Stimulated activated CD4-positive, alpha-beta T cell treated with anti-CD3 and anti-CD28 coated beads, Interleukin-1b, Interleukin-23, amount 100 ng/mL, for 4 hours (primary cell): Measurements from ENCODE around the gene SEC14L3.
"Not testable (repeated sequence)": the region's sequence is repeated elsewhere in the genome, so short reads cannot be mapped to it uniquely, and the experiment has no call there.

Experiments used
- DNase-seq, 2 donors: peaks; one replicate each; pipeline ENCODE4 v3.0.0-alpha.2; 2020; ENCODE audit warnings: low read depth in 2 of 2

Gene SEC14L3

DNA sequence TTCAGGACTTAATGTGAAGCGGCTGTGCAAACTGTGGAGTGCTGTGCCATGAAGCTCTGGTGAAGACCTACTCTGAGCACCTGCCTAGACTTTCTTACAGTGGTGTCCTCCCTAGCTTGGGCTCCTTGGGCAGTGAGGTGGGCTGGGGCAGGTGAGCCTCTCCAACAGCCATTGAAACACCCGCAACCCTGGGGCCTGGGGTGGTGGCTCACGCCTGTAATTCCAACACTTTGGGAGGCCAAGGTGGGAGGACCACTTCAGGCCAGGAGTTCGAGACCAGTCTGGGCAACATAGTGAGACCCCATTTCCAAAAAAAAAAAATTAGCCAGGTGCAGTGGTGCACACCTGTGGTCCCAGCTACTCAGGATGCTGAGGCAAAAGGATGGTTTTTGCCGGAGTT, 14.3 kb upstream of the SEC14L3 start:
- no peak for DNase-seq

DNA sequence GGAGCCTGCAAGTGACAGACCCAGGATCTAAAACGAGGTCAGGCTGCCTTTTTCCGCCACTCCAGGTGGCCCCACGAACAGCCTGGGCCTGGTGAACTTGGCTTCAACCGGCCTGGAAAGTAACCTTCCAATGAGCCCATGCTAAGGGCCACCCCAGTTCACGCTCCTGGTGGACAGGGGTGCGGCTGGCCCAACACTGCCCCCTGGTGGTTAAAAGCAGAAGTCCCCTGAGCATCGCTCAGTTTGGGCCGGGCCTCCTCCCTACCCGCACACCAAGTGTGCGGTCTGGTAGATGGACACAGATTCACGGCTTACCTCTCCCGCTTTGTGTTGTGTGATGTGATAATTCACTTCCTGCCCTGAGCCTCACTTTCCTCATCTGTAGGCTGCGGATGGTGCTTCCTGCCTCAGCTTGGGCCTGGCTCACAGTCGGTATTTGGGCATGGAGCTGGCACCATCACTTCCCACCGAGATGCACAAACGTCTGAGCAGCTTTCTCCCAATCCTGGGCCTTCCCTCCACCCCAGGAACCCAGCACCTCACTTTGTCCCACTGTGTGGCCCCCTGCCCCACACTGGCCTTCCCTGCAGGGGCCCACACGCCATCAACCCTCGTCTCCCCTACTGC, 13.7 kb upstream of the SEC14L3 start:
- DNase-seq: peak; percentile 67 to 75

DNA sequence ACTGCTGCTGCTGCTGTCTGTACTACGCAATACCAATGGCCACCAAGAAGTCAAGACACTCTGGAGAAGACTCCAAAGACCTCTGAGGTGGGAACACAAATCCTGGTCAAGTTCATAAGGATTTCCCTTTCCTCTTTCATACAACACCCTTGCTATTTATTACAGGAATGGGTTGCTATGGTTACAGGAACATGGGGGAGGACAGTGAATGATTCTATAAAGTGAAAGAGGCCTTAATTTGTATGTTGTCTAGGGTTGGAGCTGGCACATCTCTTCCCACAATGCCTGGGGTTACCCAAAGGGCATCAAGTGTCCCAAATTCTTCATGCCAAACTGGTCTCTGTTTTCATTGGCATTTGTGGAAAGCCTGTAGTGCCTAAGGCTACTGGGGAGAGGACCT, 11.4 kb upstream of the SEC14L3 start:
- no peak for DNase-seq

DNA sequence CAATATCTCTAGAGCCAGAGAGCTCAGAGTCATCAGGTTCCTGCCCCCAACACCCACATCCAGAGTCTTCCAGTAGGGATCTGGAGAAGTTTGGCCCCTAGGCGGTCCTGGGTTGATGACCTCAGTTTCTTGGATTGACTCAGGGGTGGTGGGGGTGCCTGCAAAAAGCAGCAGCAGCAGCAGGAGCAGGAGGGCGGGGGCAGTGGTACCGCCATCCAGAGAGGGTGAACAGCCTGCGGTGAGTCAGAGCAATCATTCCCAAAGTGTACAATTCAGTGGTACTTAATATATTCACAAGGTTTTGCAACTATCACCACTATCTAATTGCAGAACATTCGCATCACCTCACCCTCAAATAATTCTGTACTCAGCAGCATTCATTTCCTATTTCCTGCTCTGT, 9.9 kb upstream of the SEC14L3 start:
- DNase-seq: no peak

DNA sequence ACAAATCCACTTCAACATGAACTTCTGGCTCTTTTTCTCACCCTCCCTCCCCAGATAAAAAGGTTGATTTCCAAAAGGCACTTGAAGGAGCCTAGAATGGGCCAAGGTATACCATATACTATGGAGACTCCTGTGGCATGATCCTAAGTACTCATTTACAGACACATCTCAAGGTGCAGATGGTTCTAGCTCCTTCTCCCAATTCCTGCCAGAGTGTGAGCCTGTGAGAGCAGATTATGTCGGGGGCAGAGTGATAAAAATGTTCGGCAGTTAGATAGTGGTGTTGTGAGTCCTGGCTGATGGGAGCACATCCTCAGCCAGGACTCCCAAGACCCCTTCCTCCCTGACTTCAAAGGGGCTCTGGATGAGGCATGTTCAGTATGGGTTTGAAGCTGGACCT, 8.2 kb upstream of the SEC14L3 start:
- no peak for DNase-seq

DNA sequence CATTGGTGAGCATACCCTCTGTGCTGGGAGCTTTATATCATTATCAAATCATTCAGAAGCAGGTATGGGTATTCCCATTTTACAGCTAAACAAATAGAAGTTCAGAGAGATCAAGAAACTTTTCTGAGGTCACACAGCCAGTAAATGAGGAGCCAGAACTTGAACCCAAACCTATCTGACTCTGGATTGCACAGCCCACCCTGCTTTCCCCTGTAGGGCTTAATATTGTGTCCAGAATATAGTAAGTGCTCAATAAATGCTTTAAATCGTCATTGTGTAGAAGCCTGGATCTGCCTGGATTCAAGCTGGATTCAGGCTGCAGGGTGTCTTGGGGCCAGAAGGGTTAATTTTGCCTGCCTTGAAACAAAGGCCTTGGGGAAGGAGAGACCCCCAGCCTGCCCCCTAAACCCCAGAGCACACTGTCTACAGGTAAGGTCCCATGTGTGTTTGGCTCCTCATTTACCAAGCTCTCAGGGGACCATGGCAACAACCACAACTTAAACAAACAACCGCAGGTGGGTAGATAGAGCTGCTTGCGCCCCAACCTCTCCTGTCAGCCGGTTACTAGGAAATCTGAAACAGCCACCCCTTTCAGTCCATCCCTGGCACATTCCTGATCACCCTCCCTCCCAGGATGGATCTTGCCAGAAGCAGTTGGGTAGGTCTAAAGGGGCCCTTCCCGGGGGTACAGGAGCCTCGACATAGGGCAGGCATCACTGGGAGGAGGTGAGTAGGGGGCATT, 3.0 kb upstream of the SEC14L3 start:
- DNase-seq: no peak

DNA sequence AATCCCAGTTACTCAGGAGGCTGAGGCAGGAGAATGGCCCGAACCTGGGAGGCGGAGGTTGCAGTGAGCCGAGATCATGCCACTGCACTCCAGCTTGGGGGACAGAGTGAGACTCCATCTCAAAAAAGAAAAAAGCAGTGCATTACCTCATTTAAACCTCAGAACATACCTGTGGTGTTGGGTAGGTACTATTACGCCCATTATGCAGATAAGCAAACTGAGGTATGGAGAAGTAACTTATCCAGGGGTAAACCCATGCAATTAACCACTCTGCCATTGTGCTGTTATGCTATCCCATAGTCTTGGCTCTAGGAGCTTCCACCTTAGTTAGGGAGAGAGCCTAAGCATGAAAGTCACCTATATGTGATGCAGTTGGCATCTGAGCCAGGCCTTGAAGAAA, 2.3 kb upstream of the SEC14L3 start:
- no peak for DNase-seq

DNA sequence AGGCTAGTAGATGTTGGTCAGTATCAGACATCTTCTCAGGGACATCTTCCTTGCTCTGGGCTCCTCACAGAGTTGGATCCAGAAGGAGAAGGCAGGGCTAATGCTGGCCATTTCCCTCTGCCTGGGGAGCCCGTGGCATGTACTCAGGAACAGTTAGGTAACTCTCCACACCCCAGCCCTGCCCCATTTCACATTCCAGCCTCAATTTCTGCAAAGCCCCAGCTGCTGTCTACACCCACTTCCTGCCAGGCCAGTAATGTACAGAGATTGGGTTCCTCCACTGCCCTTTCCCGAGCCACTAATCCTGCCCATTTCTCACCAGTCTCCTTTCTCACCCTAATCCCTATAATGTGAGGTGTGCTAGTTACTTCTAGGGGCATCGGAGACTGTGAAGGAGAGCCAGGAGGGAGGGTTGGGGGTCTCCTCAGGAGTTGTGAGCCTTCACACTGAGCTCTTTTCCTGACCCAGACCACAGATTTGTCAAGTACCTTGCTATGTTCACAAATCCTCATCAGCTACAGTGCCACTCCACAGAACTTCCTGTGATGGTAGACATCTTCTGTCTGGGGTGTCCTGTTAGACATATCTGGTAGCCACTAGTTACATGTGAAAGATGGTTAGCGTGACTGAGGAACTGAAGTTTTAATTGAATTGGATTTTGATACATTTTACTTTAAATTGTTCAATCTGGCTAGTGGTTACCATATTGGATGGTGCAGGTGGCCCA, 1.3 kb upstream of the SEC14L3 start:
- no peak for DNase-seq

DNA sequence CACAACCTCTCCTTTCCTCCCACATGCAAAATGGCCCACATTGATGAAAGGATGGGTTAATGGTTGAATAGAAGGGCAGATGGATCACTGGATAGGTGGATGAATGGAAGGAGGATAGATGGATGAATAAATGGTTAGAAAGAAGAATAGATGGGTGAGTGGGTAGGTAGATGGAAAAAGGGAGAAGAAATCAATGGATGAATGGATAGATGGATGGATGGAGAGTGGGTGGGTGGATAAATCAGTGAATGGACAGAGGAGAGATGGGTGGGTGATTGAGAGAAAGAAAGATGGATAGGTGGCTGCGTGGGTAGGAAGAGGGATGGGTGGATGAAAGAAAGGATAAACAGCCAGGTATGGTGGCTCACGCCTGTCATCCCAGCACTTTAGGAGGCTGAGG, 1.2 kb downstream of the SEC14L3 start:
- no peak for DNase-seq

DNA sequence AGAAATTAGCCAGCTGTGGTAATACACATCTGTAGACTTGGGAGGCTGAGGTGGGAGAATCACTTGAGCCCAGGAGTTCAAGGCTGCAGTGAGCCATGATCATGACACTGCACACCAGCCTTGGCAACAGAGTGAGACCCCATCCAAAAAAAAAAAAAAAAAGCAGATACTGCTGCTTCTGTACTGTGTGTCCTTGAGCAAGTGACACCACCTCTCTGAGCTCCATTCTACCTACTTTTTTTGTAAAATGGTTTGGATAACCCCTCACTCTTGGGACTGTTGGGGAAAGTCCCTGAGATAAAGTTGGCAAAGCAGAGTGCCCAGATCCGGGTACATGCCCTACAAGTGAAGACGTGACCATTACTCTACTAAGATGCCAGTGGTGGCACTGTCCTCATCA, 2.7 kb downstream of the SEC14L3 start:
- DNase-seq: no peak

DNA sequence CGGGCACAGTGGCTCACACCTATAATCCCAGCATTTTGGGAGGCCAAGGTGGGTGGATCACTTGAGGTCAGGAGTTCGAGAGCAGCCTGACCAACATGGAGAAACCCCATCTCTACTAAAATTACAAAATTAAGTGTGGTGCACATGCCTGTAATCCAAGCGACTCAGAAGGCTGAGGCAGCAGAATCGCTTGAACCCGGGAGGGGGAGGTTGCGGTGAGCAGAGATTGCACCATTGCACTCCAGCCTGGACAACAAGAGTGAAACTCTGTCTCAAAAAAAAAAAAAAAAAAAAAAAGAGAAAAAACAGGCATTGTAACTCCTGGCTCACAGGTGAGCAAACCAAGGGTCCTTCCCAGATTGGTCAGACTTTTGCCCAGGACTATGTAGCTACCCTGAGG, 11.3 kb downstream of the SEC14L3 start:
- not testable (repeated sequence) for DNase-seq

DNA sequence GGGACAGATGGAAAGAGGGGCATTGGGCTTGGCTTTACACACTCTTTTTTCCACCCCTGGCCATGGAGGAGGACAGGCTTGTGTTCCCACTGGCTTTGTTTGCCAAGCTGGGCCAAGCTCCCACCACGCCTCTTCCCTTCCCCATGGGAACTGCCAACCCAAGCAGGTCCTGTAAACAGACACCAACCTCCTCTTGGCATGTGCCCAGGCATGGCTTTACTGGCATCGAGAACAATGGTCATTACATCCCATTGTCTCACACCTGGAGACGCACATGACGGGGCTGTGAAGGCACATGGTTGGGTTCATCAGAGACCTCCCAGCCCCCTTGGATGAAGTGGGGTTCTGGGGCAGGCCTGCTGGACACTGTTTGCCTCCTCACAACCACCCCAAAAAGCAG, 11.7 kb downstream of the SEC14L3 start:
- no peak for DNase-seq

DNA sequence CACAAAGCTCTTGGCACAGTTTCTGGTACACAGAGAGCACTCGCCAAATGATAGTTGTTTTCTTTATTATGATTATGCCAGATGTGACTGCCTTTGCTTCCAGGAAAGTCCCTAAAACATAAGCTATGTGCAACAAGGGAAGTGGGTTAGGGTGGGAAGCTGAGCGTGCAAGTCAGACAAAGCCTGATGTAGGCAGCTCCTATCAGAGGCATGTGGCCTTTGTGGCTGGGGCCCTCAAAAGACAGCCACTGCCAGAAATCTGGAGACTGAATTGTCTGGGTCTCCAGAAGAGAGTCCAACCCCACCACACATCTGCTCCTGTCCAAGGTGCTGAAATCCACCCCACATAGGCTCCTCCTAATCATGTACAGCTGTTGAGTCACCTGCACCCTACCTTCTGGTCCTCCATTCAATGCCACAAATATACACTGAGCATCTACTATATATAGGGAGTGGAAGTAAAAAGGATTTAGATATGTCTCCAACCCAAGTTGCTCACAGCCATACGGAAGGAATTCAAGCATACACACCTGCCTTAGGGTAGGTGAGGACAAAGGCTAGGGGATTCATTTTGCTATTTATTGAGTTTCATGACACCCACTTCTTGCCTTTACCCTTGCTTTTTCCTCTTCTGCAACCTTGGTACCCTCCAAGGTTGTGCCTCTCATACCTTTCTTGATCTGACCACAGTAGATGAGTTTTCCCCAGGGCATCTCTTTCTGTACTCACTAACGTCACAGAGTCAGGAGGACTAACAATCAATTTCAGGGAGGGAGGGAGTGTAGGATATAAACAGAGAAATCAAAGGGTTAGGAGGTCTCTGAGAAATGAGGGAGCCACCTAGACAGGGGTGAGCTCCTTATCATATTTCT, 12.4 kb downstream of the SEC14L3 start:
- DNase-seq: no peak

DNA sequence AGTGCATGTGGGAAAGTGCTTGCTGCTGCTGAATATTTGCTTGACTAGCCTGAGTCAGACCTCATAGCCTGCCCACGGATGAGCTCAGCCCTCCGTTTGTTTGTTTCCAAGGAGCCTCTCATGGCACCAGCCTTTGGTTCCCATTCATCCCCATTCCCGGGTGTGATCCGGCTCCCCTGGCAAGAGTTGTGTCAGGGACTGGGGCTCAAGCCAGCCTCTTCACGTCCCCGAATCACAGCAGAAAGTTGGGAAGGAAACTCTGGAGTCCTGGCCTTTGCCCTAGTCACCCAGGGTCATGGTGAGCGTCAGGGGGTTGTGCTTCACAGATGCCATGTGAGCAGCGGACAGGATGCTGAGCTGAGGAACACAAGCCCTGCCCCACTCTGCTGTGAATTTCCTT, 13.8 kb downstream of the SEC14L3 start:
- DNase-seq: no peak

DNA sequence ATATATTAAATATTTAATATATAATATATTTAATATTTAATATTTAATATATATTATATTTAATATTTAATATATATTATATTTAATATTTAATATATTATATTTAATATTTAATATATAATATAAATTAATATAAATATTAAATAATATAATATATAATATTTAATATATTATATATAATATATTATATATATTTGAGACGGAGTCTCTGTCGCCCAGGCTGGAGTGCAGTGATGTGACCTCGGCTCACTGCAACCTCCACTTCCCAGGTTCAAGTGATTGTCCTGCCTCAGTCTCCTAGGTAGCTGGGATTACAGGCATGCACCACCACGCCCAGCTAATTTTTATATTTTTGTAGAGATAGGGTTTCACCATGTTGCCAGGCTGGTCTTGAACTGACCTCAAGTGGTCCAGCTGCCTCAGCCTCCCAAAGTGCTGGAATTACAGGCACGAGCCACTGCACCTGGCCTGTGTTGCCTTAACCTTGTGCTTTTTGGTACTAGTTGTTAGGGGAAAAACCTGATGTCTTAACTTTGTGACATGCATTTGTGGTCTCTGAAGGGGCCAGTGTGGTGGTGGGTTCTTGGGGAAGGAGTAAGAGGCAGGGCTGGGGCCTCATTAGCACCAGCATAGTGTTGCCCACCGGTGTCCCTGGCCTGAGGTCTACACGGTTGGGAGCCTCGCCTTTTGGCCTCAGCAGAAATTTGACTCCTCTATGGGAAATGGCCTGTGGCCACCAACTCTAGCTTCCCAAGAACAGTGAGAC, 16.6 kb downstream of the SEC14L3 start:
- DNase-seq: no peak

DNA sequence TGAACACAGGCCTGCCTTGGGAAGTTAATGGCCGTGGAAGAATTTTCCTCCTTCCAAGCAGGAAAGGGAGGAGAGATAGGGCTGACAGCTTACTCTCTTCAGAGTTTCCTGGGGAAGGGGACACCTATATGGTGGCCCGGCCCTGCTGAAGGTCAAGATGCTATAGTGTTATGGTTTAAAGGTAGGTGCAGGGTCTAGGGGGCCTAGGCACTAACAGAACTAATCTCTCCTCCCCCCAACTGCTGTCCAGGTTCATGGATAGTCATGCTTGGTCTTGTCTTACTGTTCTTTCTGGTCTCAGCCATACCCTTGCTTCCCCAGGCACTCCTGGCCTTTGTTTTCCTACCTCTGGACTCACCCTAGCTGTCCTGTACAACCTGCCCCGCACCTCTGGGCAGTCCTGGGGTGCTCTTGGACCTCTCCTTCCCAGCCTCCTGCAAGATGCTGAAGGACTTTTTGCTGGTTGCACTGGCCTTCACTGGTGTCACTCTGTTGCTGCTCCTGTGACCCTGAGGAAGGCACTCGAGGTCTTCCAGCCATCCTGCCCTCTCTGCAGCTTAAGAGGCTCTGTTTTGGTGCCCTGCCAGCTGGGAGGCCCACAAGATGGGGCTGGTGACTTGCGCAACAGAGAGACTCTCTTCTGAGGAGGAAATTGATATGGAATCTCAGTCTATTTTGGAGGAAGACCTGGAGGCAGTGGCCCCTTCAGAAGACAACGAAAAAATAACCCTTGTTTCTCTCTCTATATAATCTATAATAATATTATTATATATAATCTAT, 17.9 kb downstream of the SEC14L3 start:
- no peak for DNase-seq

DNA sequence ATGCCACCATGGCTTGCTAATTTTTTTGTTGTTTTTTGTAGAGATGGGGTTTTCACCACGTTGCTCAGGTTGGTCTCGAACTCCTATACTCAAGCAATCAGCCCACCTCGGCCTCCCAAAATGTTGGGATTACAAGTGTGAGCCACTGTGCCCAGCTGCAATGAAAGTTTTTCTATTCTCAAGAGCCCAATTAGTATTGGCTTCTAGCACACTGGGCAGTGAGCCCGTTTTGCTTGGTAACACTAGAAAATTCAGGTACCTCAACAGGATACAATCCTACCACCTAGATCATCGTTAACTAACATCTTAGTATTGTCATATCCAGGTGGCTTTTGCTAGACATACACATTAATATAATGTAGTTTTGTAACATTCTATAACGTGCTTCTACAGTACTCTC, 19.0 kb downstream of the SEC14L3 start:
- DNase-seq: no peak

DNA sequence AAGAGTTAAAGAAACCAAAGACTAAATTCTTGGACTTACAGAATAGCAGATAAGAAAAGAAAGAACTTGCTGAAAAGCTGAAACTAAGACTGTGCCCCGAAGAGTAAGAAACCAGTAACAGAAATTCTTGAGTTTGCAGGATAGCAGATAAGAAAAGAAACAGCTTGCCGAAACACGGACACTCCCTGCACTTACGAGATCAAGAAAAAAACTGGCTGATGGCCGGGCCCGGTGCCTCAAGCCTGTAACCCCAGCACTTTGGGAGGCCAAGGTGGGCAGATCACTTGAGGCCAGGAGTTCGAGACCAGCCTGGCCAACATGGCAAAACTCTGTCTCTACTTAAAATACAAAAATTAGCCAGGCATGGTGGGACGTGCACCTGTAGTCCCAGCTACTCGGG, 20.3 kb downstream of the SEC14L3 start:
- not testable (repeated sequence) for DNase-seq

DNA sequence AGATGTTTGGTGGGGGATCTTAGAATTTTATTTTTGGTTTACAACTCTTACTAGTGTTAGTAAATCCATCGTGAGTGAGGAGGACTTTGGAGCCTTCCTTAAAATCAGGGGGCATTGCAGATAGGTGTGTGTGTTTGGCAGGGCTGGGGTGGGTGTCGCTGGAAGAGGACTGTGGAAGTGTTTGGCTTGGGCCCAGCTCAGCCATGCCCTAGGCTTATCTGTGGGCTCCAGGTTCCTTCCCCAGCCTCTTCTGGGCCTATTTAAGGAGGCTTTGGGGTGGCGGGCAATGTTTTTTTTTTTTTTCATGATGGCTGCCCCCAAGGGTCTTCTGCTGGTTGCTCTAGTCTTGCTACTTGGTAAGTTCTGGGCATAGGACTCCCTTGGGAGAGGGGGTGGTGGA, 24.2 kb downstream of the SEC14L3 start:
- DNase-seq: no peak

DNA sequence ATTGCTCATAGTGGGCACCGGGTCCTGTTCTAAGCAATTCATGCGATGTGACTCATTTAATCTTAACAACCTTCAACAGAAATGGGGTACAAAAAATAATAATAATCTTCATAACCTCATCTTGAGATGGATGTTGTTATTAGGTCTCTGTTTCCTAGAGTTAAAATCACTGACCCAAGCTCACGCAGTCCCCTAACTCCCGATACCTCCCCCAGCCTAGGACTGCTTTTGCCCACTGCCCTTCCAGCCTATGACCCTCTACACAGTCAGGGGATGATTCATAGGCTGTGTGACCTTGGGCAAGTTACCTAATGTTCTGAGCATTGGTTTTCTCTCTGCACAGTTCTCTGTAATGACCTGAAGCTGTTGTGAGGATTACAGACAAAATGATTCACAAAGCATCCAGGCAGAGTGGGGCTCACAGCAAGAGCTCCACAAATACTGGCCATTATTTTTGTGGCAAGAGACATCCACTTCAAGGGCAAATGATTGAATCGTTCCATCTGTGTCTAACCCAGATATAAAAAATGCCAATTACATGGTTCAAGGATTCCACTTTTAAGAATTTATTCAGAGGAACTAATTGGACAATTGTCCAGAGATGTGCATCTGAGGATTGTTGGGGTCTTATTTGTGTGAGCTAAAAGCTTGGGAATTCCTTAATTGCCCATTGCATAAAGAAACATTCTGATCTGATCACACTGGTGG, 26.2 kb downstream of the SEC14L3 start:
- DNase-seq: no peak
